Loucy (cell line): ENCODE results near the gene GJA9.

ENCODE experiments used
- H2AFZ ChIP-seq: fragments of 200-600 bp; sonication (generic); 2 replicates; pipeline ENCODE4 v1.6.0; 2016; ENCODE audit warnings: antibody characterized with exemption, mild to moderate bottlenecking, low read length, moderate library complexity
- H3F3A ChIP-seq: fragments of 200-600 bp; 2 replicates; pipeline ENCODE4 v1.6.0; 2016; ENCODE audit warnings: antibody characterized with exemption, low read depth, mild to moderate bottlenecking
- H3K27me3 ChIP-seq: fragments of 200-600 bp; sonication (generic); 2 replicates; pipeline ENCODE4 v1.6.1; 2014; ENCODE audit warnings: low read length, mild to moderate bottlenecking; ENCODE audit not compliant: insufficient read depth, poor library complexity, severe bottlenecking
- H3K36me3 ChIP-seq: fragments of 200-600 bp; sonication (generic); 2 replicates; pipeline ENCODE4 v1.6.1; 2016; ENCODE audit warnings: low read length; ENCODE audit not compliant: insufficient read depth
- H3K4me1 ChIP-seq: fragments of 200-600 bp; sonication (generic); 2 replicates; pipeline ENCODE4 v1.5.1; 2014; ENCODE audit warnings: low read length, mild to moderate bottlenecking; ENCODE audit not compliant: insufficient read depth, poor library complexity, severe bottlenecking
- H3K4me2 ChIP-seq: fragments of 200-600 bp; sonication (generic); 2 replicates; pipeline ENCODE4 v1.6.0; 2014; ENCODE audit warnings: antibody characterized with exemption, low read length, low read depth, mild to moderate bottlenecking; ENCODE audit not compliant: poor library complexity, severe bottlenecking
- H3K4me3 ChIP-seq: fragments of 200-600 bp; sonication (generic); 2 replicates; pipeline ENCODE4 v1.5.1; 2014; ENCODE audit warnings: low read length, mild to moderate bottlenecking, mixed read lengths; ENCODE audit not compliant: poor library complexity, severe bottlenecking
- H3K79me2 ChIP-seq: fragments of 200-600 bp; sonication (generic); 2 replicates; pipeline ENCODE4 v1.6.1; 2014; ENCODE audit warnings: low read length; ENCODE audit not compliant: insufficient read depth
- H3K9ac ChIP-seq: fragments of 200-600 bp; sonication (generic); 2 replicates; pipeline ENCODE4 v1.6.0; 2014; ENCODE audit warnings: mild to moderate bottlenecking, low read depth, low read length, moderate library complexity; ENCODE audit not compliant: poor library complexity, severe bottlenecking
- H3K9me2 ChIP-seq: fragments of 200-600 bp; sonication (generic); replicated peaks from 2 replicates; pipeline ENCODE4 v1.6.1; 2016; ENCODE audit warnings: low read depth, low read length, mixed read lengths
- H3K9me3 ChIP-seq: fragments of 200-600 bp; sonication (generic); 2 replicates; pipeline ENCODE4 v1.6.1; 2014; ENCODE audit warnings: mild to moderate bottlenecking, antibody characterized with exemption, low read length, low read depth; ENCODE audit not compliant: insufficient read depth
- H4K20me1 ChIP-seq: fragments of 200-600 bp; sonication (generic); 2 replicates; pipeline ENCODE4 v1.6.0; 2014; ENCODE audit warnings: antibody characterized with exemption, low read length, mild to moderate bottlenecking; ENCODE audit not compliant: insufficient read depth, poor library complexity, severe bottlenecking
- EZH2phosphoT487 ChIP-seq: fragments of 200-600 bp; IDR thresholded peaks from 2 replicates; pipeline ENCODE4 v1.6.1; 2018; ENCODE audit warnings: antibody characterized with exemption, mild to moderate bottlenecking, moderate library complexity, borderline replicate concordance
- TF ChIP-seq, protein P1 (sequence below): fragments of 200-600 bp; sonication (generic); conservative IDR thresholded peaks from 2 replicates; pipeline ENCODE4 v1.5.1; 2014; ENCODE audit warnings: mild to moderate bottlenecking, antibody characterized with exemption, low read length

Gene GJA9

DNA sequence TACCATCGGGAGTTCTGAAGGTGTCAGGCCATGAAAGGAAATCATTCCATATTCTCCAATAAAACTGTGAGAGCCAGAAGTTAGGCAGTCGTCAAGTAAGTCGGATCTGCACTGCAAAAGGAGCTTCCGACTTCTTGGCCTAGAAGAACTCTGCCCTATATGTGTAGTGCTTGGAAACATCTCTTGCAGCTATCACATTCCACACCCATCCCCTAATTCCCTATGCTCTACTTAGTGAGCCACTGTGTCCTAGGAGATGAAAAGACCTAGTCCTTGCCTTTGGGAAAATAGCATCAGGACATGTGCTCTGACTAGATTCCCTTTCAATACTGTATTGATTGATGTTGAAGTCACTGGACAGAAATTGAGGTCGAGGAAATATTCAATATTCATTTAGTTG, 8.2 kb upstream of the GJA9 start:
- Histone ChIP-seq H3K36me3 (no peaks in the 10 kb centered on the region), H3K4me1 (no peaks in the 10 kb centered on the region), H3K4me2 (no peak overlapping the region), H4K20me1 (no peaks in the 10 kb centered on the region), H3K9ac (no peak overlapping the region), H3K9me2 (no peaks in the 10 kb centered on the region), H3K9me3 (no peaks in the 10 kb centered on the region), H3K79me2 (no peaks in the 10 kb centered on the region), H3K4me3 (no peak overlapping the region), H2AFZ (no peak overlapping the region), H3K27me3 (no peaks in the 10 kb centered on the region), H3F3A (no peaks in the 10 kb centered on the region)
- TF ChIP-seq, protein P1, sequence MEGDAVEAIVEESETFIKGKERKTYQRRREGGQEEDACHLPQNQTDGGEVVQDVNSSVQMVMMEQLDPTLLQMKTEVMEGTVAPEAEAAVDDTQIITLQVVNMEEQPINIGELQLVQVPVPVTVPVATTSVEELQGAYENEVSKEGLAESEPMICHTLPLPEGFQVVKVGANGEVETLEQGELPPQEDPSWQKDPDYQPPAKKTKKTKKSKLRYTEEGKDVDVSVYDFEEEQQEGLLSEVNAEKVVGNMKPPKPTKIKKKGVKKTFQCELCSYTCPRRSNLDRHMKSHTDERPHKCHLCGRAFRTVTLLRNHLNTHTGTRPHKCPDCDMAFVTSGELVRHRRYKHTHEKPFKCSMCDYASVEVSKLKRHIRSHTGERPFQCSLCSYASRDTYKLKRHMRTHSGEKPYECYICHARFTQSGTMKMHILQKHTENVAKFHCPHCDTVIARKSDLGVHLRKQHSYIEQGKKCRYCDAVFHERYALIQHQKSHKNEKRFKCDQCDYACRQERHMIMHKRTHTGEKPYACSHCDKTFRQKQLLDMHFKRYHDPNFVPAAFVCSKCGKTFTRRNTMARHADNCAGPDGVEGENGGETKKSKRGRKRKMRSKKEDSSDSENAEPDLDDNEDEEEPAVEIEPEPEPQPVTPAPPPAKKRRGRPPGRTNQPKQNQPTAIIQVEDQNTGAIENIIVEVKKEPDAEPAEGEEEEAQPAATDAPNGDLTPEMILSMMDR: no peak
- no peak for TF ChIP-seq EZH2phosphoT487

DNA sequence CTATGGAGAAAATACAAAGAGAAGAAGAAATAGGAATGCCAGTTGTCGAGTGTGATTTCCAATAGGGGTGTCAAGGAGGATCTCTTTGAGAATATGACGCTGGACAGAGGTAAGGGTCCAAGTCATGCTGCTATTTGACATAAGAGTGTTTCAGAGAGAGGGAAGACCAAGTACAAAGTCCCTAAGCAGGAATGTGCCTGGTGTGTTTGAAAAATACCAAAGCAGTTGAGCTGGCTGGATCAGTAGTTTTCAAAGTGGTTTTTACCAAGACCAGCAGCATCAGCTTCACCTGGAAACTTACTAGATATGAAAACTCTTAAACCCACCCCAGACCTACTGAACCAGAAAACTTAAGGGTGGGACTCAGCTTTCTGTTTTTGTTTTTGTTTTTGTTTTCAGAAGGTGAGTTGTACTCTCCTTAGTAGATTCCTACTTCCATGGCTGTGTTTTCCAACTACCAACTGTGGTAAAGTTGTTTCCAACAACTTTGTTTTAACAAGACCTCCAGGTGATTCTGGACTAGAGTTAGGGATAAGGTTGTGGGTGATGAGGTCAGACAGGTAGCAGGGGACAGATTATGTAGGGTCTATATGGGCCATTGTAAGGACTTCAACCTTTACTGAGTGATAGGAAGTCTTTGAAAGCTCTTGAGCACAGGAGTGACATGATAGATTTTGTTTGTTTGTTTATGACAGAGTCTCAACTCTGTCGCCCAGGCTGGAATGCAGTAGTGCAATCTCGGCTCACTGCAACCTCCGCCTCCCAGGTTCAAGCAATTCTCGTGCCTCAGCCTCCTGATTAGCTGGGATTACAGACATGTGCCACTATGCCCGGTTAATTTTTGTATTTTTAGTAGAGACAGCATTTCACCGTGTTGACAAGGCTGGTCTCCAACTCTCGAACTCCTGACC, 7.3 kb upstream of the GJA9 start:
- no peaks in the 10 kb centered on the region for H3K79me2 ChIP-seq
- no peak overlapping the region for H3K9ac ChIP-seq
- H3K4me1 ChIP-seq: no peaks in the 10 kb centered on the region

DNA sequence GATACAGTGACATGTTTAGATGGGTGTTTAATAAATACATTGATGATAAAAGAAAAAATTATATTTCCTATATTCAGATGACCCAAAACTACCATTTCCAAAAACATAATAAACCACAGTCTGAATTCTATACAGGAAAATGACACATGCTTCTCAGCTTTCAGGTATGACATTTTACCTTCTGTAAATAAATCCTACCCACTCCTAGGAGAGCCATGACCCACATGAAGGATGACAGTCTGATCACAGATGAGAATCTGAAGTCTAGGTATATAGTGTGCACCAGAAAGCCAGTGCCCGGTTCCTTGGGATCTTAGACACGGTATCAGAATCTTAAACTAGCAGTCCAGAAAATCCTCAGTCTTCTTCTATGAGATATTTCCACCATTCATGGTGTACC, 3.7 kb upstream of the GJA9 start:
- H3K9me2 ChIP-seq: no peaks in the 10 kb centered on the region
- no peaks in the 10 kb centered on the region for H4K20me1 ChIP-seq
- H3K9me3 ChIP-seq: no peaks in the 10 kb centered on the region
- no peak overlapping the region for H2AFZ ChIP-seq
- no peaks in the 10 kb centered on the region for H3K79me2 ChIP-seq
- H3K4me2 ChIP-seq: no peak overlapping the region
- TF ChIP-seq EZH2phosphoT487: no peak
- TF ChIP-seq, protein P1: no peak
- no peaks in the 10 kb centered on the region for H3F3A ChIP-seq
- no peaks in the 10 kb centered on the region for H3K4me1 ChIP-seq
- H3K4me3 ChIP-seq: no peak overlapping the region
- no peaks in the 10 kb centered on the region for H3K27me3 ChIP-seq
- H3K36me3 ChIP-seq: no peaks in the 10 kb centered on the region
- H3K9ac ChIP-seq: no peak overlapping the region

More for the DNA sequence above, 7.3 kb upstream of the GJA9 start:
- Histone ChIP-seq H3K36me3 (no peaks in the 10 kb centered on the region), H3K9me3 (no peaks in the 10 kb centered on the region), H3K4me2 (no peak overlapping the region), H3K4me3 (no peak overlapping the region), H2AFZ (no peak overlapping the region), H3K27me3 (no peaks in the 10 kb centered on the region), H4K20me1 (no peaks in the 10 kb centered on the region), H3F3A (no peaks in the 10 kb centered on the region), H3K9me2 (no peaks in the 10 kb centered on the region)
- no peak for TF ChIP-seq EZH2phosphoT487

DNA sequence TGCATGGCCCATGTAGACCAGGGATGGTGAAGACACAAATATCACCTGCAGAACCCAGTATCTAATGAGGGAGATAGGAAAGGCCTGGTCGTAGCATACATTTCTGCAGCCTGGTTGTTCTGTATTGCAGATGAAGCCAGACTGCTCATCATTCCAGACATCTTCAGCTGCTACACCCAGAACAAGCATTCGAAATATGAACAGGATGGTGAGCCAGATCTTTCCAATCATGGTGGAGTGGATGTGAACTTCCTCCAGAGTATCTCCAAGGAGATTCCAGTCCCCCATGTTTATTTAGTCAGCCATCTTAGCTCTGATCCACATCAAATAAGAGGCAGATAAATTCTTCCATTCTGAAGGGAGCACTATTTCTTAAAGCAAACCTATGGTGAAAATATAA, 5.6 kb downstream of the GJA9 start:
- peaks cover 24% of the 10 kb centered on the region for H3K79me2 ChIP-seq
- H3K4me1 ChIP-seq: peaks cover 16% of the 10 kb centered on the region
- H3K9ac ChIP-seq: no peak overlapping the region
- TF ChIP-seq, protein P1: no peak
- no peak for TF ChIP-seq EZH2phosphoT487
- H3K9me3 ChIP-seq: no peaks in the 10 kb centered on the region
- peaks cover 8% of the 10 kb centered on the region for H4K20me1 ChIP-seq
- H3K27me3 ChIP-seq: no peaks in the 10 kb centered on the region
- no peaks in the 10 kb centered on the region for H3K9me2 ChIP-seq
- no peak overlapping the region for H3K4me3 ChIP-seq
- no peak overlapping the region for H3K4me2 ChIP-seq
- no peaks in the 10 kb centered on the region for H3K36me3 ChIP-seq
- no peak overlapping the region for H2AFZ ChIP-seq
- H3F3A ChIP-seq: no peaks in the 10 kb centered on the region
